A673 (cell line): ENCODE data around the gene TSPAN2.

ENCODE experiments used
- CTCF ChIP-seq: fragments of 300-800, 200-600 bp; sonication (generic); conservative IDR thresholded peaks from 2 replicates; pipeline ENCODE4 v1.5.1; 2017; ENCODE audit warnings: low read depth, mild to moderate bottlenecking, antibody characterized with exemption, low read length, moderate library complexity, mixed read lengths
- EZH2 ChIP-seq: fragments of 200-600 bp; sonication (generic); IDR thresholded peaks from 2 replicates; pipeline ENCODE4 v1.6.1; 2017; ENCODE audit warnings: borderline replicate concordance, low read depth, mild to moderate bottlenecking, mixed read lengths, antibody characterized with exemption, low read length; ENCODE audit not compliant: poor library complexity, severe bottlenecking

GRCh38 chr1:115088871-115089419 lies 358 bp downstream of the TSPAN2 start:
- TF ChIP-seq EZH2: no peak
- TF ChIP-seq CTCF: no peak
